Measurements from ENCODE around the gene GUCA1A.

GRCh38 chr6:42193491-42193894 is 20.3 kb downstream of the GUCA1A start:
- TF ChIP-seq CTCF (conservative IDR thresholded peaks at IDR 0.05; ENCODE audit: low read length) (no peak), EZH2phosphoT487 (IDR thresholded peaks at IDR 0.05; ENCODE audit: borderline replicate concordance) (no peak)
